Activated naive CD8-positive, alpha-beta T cell treated with anti-CD3 and anti-CD28 coated beads, Interleukin-2, amount 10 ng/mL, durations not matched to agents 7 days and 5 days (primary cell): ENCODE measurements around the gene UBXN10. TPM values are rescaled to one million over a fixed set of nuclear protein-coding genes. Genes with fewer than 3 reads are reported as not detected.
A peak's percentile ranks its signal among the peaks of the same experiment; 100 is the strongest.

ENCODE experiments used
- ATAC-seq: fragments of 150-1000 bp; cut with Tn5 transposase; one replicate; pipeline ENCODE4 v1.10.0; 2021; ENCODE audit warnings: low read depth, moderate library complexity
- POLR2A ChIA-PET: fragments of 350-600 bp; sonication (Branson Sonifier 250); formaldehyde crosslinking; loops from one replicate; lab custom pipeline; 2021; ENCODE audit warnings: antibody characterized with exemption; lab: Charles Lee
- DNase-seq: peaks from one replicate; pipeline ENCODE4 v3.0.0; 2021
- H3K27ac Mint-ChIP-seq: one replicate; pipeline ENCODE4 v1.8.0; 2022; ENCODE audit warnings: mild to moderate bottlenecking, mixed read lengths
- H3K27me3 Mint-ChIP-seq: one replicate; pipeline ENCODE4 v1.8.0; 2022; ENCODE audit warnings: mild to moderate bottlenecking, moderate library complexity, mixed read lengths
- H3K36me3 Mint-ChIP-seq: one replicate; pipeline ENCODE4 v1.8.0; 2021; ENCODE audit warnings: mild to moderate bottlenecking, mixed read lengths
- H3K4me1 Mint-ChIP-seq: one replicate; pipeline ENCODE4 v1.8.0; 2021; ENCODE audit warnings: mixed read lengths
- H3K4me3 Mint-ChIP-seq: one replicate; pipeline ENCODE4 v1.8.0; 2022; ENCODE audit warnings: mild to moderate bottlenecking, moderate library complexity, mixed read lengths
- H3K9me3 Mint-ChIP-seq: one replicate; pipeline ENCODE4 v1.8.0; 2021; ENCODE audit warnings: mixed read lengths
- total RNA-seq, 2 experiments: library from RNA; stranded (reverse); gene quantifications; one replicate each; pipeline ENCODE4 v1.2.3, GENCODE V29; 2021

Gene UBXN10
- total RNA-seq, 2 experiments from 2014 or later: 0.23 to 0.28 TPM

GRCh38 chr1:20183035-20183434 lies 2.9 kb upstream of the UBXN10 start:
- Mint-ChIP-seq H3K4me1 (peaks cover 33% of the 10 kb centered on the region), H3K4me3 (no peak overlapping the region), H3K27ac (no peak overlapping the region), H3K9me3 (peaks cover 13% of the 10 kb centered on the region), H3K36me3 (no peaks in the 10 kb centered on the region), H3K27me3 (peaks cover 14% of the 10 kb centered on the region)
- no peak for DNase-seq
- POLR2A ChIA-PET: interaction anchor here (0.9 kb wide), 1 partner anchor 11 kb away, joined by 6 read pairs; no protein-coding TSS in a partner anchor
- no peak for ATAC-seq

- peaks cover 13% of the 10 kb centered on the region for H3K9me3 Mint-ChIP-seq
- peaks cover 15% of the 10 kb centered on the region for H3K27me3 Mint-ChIP-seq
- ATAC-seq: no peak
- peaks cover 39% of the 10 kb centered on the region for H3K4me1 Mint-ChIP-seq
- no peak for DNase-seq
- POLR2A ChIA-PET: no interaction called here
- H3K27ac Mint-ChIP-seq: no peak overlapping the region
- H3K4me3 Mint-ChIP-seq: no peak overlapping the region
- H3K36me3 Mint-ChIP-seq: no peaks in the 10 kb centered on the region
These were observed 2.2 kb upstream of the UBXN10 start for GRCh38 chr1:20183616-20184271.

GRCh38 chr1:20184481-20184900 lies 1.4 kb upstream of the UBXN10 start:
- peaks cover 22% of the 10 kb centered on the region for H3K27me3 Mint-ChIP-seq
- DNase-seq (no peak), ATAC-seq (no peak)
- POLR2A ChIA-PET: no interaction called here
- peaks cover 43% of the 10 kb centered on the region for H3K4me1 Mint-ChIP-seq
- H3K4me3 Mint-ChIP-seq: no peak overlapping the region
- H3K9me3 Mint-ChIP-seq: peaks cover 8% of the 10 kb centered on the region
- no peak overlapping the region for H3K27ac Mint-ChIP-seq
- peaks cover 2% of the 10 kb centered on the region for H3K36me3 Mint-ChIP-seq

DNA sequence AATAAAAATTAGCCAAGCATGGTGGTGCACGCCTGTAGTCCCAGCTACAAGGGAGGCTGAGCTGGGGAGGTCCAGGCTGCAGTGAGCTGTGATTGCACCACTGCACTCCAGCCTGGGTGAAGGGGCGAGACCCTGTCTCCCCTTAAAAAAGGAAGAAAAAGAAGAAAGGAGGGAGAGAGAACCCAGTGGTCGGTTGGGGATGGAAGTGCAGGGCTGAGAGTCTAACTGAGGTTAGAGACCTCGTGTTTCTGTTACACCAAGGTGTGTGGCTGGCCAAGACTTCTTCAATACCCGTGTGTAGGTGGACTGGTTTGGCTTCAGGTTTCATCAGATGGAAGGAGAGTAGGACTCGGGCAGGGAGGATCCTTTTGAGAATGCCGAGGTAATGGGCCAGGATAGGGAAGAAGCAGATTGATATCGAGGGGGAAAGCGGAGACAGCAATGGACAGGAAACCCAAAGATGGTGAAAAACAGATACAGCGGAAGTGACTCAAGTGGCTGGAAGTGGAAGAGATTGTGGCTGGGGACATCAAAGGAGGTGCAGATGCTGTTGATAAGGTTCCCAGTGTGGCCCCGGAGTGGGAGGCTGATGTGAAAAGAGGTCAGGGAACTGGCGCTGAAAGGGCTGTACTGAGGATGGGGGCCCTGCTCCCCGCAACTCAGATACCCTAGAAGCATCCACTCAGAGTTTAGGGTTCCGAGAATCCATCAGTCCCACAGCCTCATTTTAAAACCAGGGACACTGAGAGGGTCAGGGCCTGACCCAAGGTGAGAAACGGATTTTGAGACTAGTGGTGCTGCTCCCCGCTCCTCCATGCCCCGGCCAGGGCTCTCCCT lies 681 bp upstream of the UBXN10 start:
- Mint-ChIP-seq H3K4me3 (peak overlapping the region; percentile 69), H3K27ac (peak overlapping the region; percentile 85), H3K4me1 (peaks cover 43% of the 10 kb centered on the region), H3K27me3 (peaks cover 28% of the 10 kb centered on the region), H3K9me3 (peaks cover under 1% of the 10 kb centered on the region), H3K36me3 (peaks cover 2% of the 10 kb centered on the region)
- DNase-seq: peak; percentile 63
- POLR2A ChIA-PET: no interaction called here
- peak; percentile 70 for ATAC-seq

DNA sequence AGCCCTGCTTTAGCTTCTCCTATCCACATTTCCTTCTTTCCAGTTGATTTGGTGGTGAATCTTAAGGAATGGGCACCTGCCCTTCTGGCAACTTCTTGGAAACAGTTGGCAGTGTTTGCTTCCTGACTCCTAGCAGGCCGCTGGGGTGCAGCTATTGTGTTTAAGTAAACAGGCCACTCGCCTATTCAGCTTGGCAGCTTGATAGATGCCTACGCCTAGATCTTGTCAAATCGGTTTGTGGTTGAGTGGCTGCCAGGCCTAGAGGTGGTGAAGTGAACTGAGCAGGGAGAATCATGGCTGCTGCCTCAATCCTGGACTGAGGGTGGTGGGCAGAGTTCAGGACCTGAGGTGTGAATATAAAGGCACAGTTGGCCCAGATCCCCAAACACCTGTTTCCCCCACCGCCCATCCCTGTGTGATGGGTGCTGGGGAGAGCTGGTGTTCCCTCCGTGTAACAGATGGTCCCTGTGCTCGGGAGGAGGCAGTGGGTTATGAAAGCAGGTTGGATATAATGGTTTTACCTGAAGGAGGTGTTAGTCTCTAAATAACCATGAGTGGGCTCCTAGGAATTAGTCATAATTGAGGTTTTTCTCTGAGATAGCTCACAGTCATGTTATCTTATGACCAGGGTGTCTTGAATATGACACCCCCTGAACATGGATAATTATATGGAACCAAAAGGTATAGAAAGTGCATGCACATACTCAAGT lies 1.4 kb downstream of the UBXN10 start:
- Mint-ChIP-seq H3K27me3 (peaks cover 35% of the 10 kb centered on the region), H3K4me1 (peaks cover 43% of the 10 kb centered on the region), H3K36me3 (peaks cover 2% of the 10 kb centered on the region), H3K9me3 (no peaks in the 10 kb centered on the region), H3K4me3 (peak overlapping the region; percentile 26), H3K27ac (peak overlapping the region; percentile 47)
- DNase-seq (no peak), ATAC-seq (no peak)
- POLR2A ChIA-PET: no interaction called here

DNA sequence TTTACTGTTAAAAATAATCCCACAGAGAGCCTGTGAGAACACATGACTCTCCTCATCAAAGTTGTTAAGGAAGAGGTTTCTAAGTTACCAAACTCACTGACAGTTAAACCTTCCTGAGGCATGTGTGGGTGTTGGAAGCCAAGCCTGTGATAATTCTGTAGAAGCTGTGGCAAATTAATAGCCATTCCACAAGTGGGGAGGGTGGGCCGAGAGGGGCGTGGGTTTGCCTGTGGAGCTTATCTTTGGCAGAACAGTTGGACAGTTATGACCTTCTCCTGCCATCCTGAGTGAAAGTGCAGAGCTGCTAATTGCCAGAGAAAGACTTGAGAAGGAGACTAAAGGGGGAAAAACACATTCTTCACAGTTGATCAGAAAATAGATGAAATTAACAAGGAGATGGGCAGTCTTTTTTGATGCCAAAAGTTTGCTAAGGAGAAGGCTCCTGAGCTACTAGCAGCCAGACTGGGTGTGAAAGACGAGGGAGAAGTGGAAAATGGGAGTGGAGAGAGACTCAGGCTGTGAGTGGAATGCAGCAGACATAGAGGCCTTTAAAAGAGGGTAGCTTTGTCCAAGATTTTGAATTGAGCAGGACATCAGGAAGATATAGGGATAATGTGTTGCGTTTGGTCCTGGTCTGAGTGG lies 2.0 kb downstream of the UBXN10 start:
- Mint-ChIP-seq H3K27ac (peak overlapping the region; percentile 17), H3K27me3 (peaks cover 38% of the 10 kb centered on the region), H3K9me3 (no peaks in the 10 kb centered on the region), H3K4me1 (peaks cover 43% of the 10 kb centered on the region), H3K36me3 (peaks cover 2% of the 10 kb centered on the region), H3K4me3 (no peak overlapping the region)
- POLR2A ChIA-PET: no interaction called here
- ATAC-seq (no peak), DNase-seq (no peak)

GRCh38 chr1:20188455-20188817 lies 2.5 kb downstream of the UBXN10 start:
- ATAC-seq (no peak), DNase-seq (no peak)
- Mint-ChIP-seq H3K27me3 (peaks cover 37% of the 10 kb centered on the region), H3K36me3 (peaks cover 2% of the 10 kb centered on the region), H3K9me3 (no peaks in the 10 kb centered on the region), H3K4me1 (peaks cover 43% of the 10 kb centered on the region), H3K27ac (no peak overlapping the region), H3K4me3 (no peak overlapping the region)
- POLR2A ChIA-PET: no interaction called here

DNA sequence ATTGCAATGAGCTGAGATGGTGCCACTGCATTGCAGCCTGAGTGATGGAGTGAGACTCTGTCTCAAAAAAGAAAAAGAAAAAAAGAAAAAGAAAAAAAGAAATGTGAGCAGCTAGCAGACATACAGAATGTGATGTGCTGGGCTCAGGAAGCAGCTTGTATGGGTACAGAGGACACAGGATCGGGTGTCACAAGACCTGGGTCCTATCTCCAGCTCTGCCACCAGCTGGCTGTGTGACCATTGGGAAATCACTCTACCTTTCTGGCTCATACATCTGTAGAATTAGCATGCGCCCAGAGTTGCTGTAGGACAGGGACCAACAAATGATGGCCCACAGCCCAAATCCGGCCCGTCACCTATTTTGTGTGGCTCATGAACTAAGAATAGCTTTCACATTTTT lies 3.8 kb downstream of the UBXN10 start:
- H3K27me3 Mint-ChIP-seq: peaks cover 36% of the 10 kb centered on the region
- POLR2A ChIA-PET: no interaction called here

GRCh38 chr1:20190256-20191160 lies 4.6 kb downstream of the UBXN10 start:
- Mint-ChIP-seq H3K27me3 (peaks cover 40% of the 10 kb centered on the region), H3K27ac (no peak overlapping the region), H3K36me3 (peaks cover 2% of the 10 kb centered on the region), H3K4me3 (no peak overlapping the region), H3K9me3 (no peaks in the 10 kb centered on the region), H3K4me1 (peaks cover 27% of the 10 kb centered on the region)
- ATAC-seq (no peak), DNase-seq (no peak)
- POLR2A ChIA-PET: no interaction called here

More for the DNA sequence above, 3.8 kb downstream of the UBXN10 start:
- Mint-ChIP-seq H3K27ac (no peak overlapping the region), H3K4me1 (peaks cover 33% of the 10 kb centered on the region), H3K36me3 (peaks cover 2% of the 10 kb centered on the region), H3K4me3 (no peak overlapping the region), H3K9me3 (no peaks in the 10 kb centered on the region)
- DNase-seq: no peak
- ATAC-seq: no peak

- Mint-ChIP-seq H3K36me3 (peaks cover 2% of the 10 kb centered on the region), H3K9me3 (no peaks in the 10 kb centered on the region), H3K4me3 (no peak overlapping the region), H3K27me3 (peaks cover 40% of the 10 kb centered on the region), H3K4me1 (peaks cover 25% of the 10 kb centered on the region), H3K27ac (no peak overlapping the region)
- POLR2A ChIA-PET: no interaction called here
- DNase-seq: no peak
- ATAC-seq: no peak
These were observed 5.5 kb downstream of the UBXN10 start for GRCh38 chr1:20191266-20191825.

GRCh38 chr1:20192364-20192763 lies 6.5 kb downstream of the UBXN10 start:
- Mint-ChIP-seq H3K27ac (no peak overlapping the region), H3K9me3 (no peaks in the 10 kb centered on the region), H3K4me1 (peaks cover 17% of the 10 kb centered on the region), H3K36me3 (peaks cover 2% of the 10 kb centered on the region), H3K4me3 (no peak overlapping the region), H3K27me3 (peaks cover 42% of the 10 kb centered on the region)
- POLR2A ChIA-PET: no interaction called here
- ATAC-seq (no peak), DNase-seq (no peak)

- no peak for DNase-seq
- peaks cover 2% of the 10 kb centered on the region for H3K36me3 Mint-ChIP-seq
- no peak overlapping the region for H3K4me3 Mint-ChIP-seq
- H3K27me3 Mint-ChIP-seq: peaks cover 44% of the 10 kb centered on the region
- ATAC-seq: no peak
- H3K4me1 Mint-ChIP-seq: peaks cover 11% of the 10 kb centered on the region
- H3K27ac Mint-ChIP-seq: no peak overlapping the region
- POLR2A ChIA-PET: interaction anchor here (0.8 kb wide), 1 partner anchor 22 kb away, joined by 3 read pairs; no protein-coding TSS in a partner anchor
- no peaks in the 10 kb centered on the region for H3K9me3 Mint-ChIP-seq
These were observed 7.0 kb downstream of the UBXN10 start for GRCh38 chr1:20192871-20193411.
